GM21526 (cell line): ENCODE data around the gene LTBR.
"Not testable (repeated sequence)": the region's sequence is repeated elsewhere in the genome, so short reads cannot be mapped to it uniquely, and the experiment has no call there.

Experiments used
- ATAC-seq: cut with Tn5 transposase; IDR thresholded peaks from one replicate; pipeline ENCODE4 v1.9.1; 2021; ENCODE audit warnings: moderate library complexity; ENCODE audit not compliant: unreplicated experiment, low FRiP score

LTBR gene

GRCh38 chr12:6423267-6424007 is 39.5 kb downstream of the LTBR start:
- no peak for ATAC-seq

GRCh38 chr12:6424008-6424347 is 40.0 kb downstream of the LTBR start:
- no peak for ATAC-seq

- ATAC-seq = no peak
These were observed 40.9 kb downstream of the LTBR start for GRCh38 chr12:6424866-6425265.

GRCh38 chr12:6425590-6426531 is 41.9 kb downstream of the LTBR start:
- no peak for ATAC-seq

GRCh38 chr12:6426882-6427671 is 43.1 kb downstream of the LTBR start:
- peak; percentile 44 for ATAC-seq

GRCh38 chr12:6427796-6428195 is 43.8 kb downstream of the LTBR start:
- ATAC-seq = not testable (repeated sequence)

- ATAC-seq = no peak
These were observed 44.4 kb downstream of the LTBR start for GRCh38 chr12:6428326-6428725.

- no peak for ATAC-seq
These were observed 46.4 kb downstream of the LTBR start for GRCh38 chr12:6430124-6430989.

- ATAC-seq = no peak
These were observed 49.0 kb downstream of the LTBR start for GRCh38 chr12:6432991-6433390.

GRCh38 chr12:6434205-6435140 is 50.5 kb downstream of the LTBR start:
- ATAC-seq = no peak

- no peak for ATAC-seq
These were observed 52.2 kb downstream of the LTBR start for GRCh38 chr12:6435961-6436715.

GRCh38 chr12:6437586-6437985 is 53.6 kb downstream of the LTBR start:
- no peak for ATAC-seq

- ATAC-seq = no peak
These were observed 54.4 kb downstream of the LTBR start for GRCh38 chr12:6438345-6438744.

- ATAC-seq = no peak
These were observed 56.4 kb downstream of the LTBR start for GRCh38 chr12:6440391-6440790.
